ENCODE measurements around the gene IGFL2. TPM values are rescaled to one million over a fixed set of nuclear protein-coding genes. Genes with fewer than 3 reads are reported as not detected.

Gene IGFL2
- total and polyA plus RNA-seq, 10 of the 15 experiments (the other 5 are each of a cell fraction or from before 2014, with no cell fraction given), result 0.19 TPM; not detected in 9

- FAIRE-seq (no peak), DNase-seq (ENCODE audit: low read depth, low spot score) (no peak), ATAC-seq (no peak)
- H3K36me3 ChIP-seq (ENCODE audit: control insufficient read depth in 2 of 2, insufficient read depth in 2 of 2, low read length in 1 of 2), result no peaks in the 10 kb centered on the region
- H3K4me1 ChIP-seq (ENCODE audit: control insufficient read depth, insufficient read depth, low read length), result no peaks in the 10 kb centered on the region
- in situ Hi-C loops (cut with MboI) (no loop called here), intact Hi-C loops (cut with micrococcal nuclease; ENCODE audit: unreplicated experiment) (no loop called here)
- peaks cover 0 to 1% of the 10 kb centered on the region in 2 experiments; a peak in 3 of 4 replicates for H3K27me3 ChIP-seq (replicated peaks in 1 of 2; ENCODE audit: control insufficient read depth in 2 of 2, insufficient read depth in 2 of 2, low read length in 1 of 2)
- no peaks in the 10 kb centered on the region for H3K79me2 ChIP-seq (ENCODE audit: control insufficient read depth, insufficient read depth, low read length)
- BruUV-seq (replicated peaks), result no TSS peak
- no peaks in the 10 kb centered on the region for H3K9me3 ChIP-seq (replicated peaks; ENCODE audit: control insufficient read depth, insufficient read depth, low read length)
- ChIA-PET SMC1A (ENCODE audit: uncharacterized antibody, unreplicated experiment) (no interaction called here), POLR2A (no interaction called here), RAD21 (ENCODE audit: unreplicated experiment) (no interaction called here), CTCF (no interaction called here)
- no peak overlapping the region for H3K4me2 ChIP-seq (ENCODE audit: control insufficient read depth, insufficient read depth)
- no peak overlapping the region for H3K4me3 ChIP-seq
- 0% methylated on average over 1 of the region's 1 CpG for WGBS (ENCODE audit: insufficient coverage, insufficient replicate concordance, low lambda C conversion rate, missing lambda C conversion rate)
- no peaks in the 10 kb centered on the region for H4K20me1 ChIP-seq (ENCODE audit: control insufficient read depth, insufficient read depth)
- no peak overlapping the region for H3K9ac ChIP-seq (ENCODE audit: control insufficient read depth, insufficient read depth, low read length)
- TF ChIP-seq ASH2L (IDR thresholded peaks at IDR 0.05; ENCODE audit: borderline replicate concordance, low read depth), result no peak
- TF ChIP-seq RFX5 (IDR thresholded peaks at IDR 0.05; ENCODE audit: low read depth, low read length), result no peak
- TF ChIP-seq, protein P1, sequence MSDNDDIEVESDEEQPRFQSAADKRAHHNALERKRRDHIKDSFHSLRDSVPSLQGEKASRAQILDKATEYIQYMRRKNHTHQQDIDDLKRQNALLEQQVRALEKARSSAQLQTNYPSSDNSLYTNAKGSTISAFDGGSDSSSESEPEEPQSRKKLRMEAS (IDR thresholded peaks at IDR 0.05; ENCODE audit: low read depth, low read length), result no peak
- TF ChIP-seq FOXM1 (IDR thresholded peaks at IDR 0.05; ENCODE audit: low read depth, low read length), result no peak
- TF ChIP-seq, protein P2, sequence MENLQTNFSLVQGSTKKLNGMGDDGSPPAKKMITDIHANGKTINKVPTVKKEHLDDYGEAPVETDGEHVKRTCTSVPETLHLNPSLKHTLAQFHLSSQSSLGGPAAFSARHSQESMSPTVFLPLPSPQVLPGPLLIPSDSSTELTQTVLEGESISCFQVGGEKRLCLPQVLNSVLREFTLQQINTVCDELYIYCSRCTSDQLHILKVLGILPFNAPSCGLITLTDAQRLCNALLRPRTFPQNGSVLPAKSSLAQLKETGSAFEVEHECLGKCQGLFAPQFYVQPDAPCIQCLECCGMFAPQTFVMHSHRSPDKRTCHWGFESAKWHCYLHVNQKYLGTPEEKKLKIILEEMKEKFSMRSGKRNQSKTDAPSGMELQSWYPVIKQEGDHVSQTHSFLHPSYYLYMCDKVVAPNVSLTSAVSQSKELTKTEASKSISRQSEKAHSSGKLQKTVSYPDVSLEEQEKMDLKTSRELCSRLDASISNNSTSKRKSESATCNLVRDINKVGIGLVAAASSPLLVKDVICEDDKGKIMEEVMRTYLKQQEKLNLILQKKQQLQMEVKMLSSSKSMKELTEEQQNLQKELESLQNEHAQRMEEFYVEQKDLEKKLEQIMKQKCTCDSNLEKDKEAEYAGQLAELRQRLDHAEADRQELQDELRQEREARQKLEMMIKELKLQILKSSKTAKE (IDR thresholded peaks at IDR 0.05; ENCODE audit: low read depth, poor library complexity, severe bottlenecking), result no peak
- H3K27ac ChIP-seq (ENCODE audit: control insufficient read depth, insufficient read depth), result no peak overlapping the region
- no peak overlapping the region for H2AFZ ChIP-seq (ENCODE audit: control insufficient read depth, low read depth, low read length)
Measured at GRCh38 chr19:46209472-46209871, 61.4 kb downstream of the IGFL2 start.

DNA sequence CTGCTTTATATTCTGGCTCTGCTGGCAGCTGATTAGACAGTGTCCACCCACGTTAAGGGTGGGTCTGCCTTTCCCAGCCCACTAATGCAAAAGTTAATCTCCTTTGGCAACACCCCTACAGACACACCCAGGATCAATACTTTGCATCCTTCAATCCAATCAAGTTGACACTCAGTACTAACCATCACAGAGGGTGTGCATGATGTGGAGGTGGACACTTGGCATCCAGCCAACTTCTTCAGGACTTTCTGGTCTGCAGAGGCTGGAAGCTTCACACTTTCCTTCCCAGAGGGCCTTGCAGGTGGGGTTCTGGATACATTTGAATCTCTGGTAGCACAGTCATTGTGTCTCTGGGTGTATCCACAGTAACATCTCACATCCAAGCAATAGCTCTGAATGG lies 62.6 kb downstream of the IGFL2 start:
- Histone ChIP-seq H3K4me1 (ENCODE audit: control insufficient read depth, insufficient read depth, low read length) (no peaks in the 10 kb centered on the region), H4K20me1 (ENCODE audit: control insufficient read depth, insufficient read depth) (no peaks in the 10 kb centered on the region), H3K27ac (ENCODE audit: control insufficient read depth, insufficient read depth) (no peak overlapping the region), H3K79me2 (ENCODE audit: control insufficient read depth, insufficient read depth, low read length) (no peaks in the 10 kb centered on the region), H3K4me2 (ENCODE audit: control insufficient read depth, insufficient read depth) (no peak overlapping the region), H3K27me3 (replicated peaks in 1 of 2; ENCODE audit: control insufficient read depth in 2 of 2, insufficient read depth in 2 of 2, low read length in 1 of 2) (peaks cover 0 to 1% of the 10 kb centered on the region in 2 experiments; a peak in 3 of 4 replicates), H3K9ac (ENCODE audit: control insufficient read depth, insufficient read depth, low read length) (no peak overlapping the region), H3K4me3 (no peak overlapping the region), H2AFZ (ENCODE audit: control insufficient read depth, low read depth, low read length) (no peak overlapping the region), H3K36me3 (ENCODE audit: control insufficient read depth in 2 of 2, insufficient read depth in 2 of 2, low read length in 1 of 2) (no peaks in the 10 kb centered on the region), H3K9me3 (replicated peaks; ENCODE audit: control insufficient read depth, insufficient read depth, low read length) (no peaks in the 10 kb centered on the region)
- no TSS peak for BruUV-seq (replicated peaks)
- POLR2A ChIA-PET, result no interaction called here
- DNase-seq (ENCODE audit: low read depth, low spot score), result no peak
- SMC1A ChIA-PET (ENCODE audit: uncharacterized antibody, unreplicated experiment), result no interaction called here
- RAD21 ChIA-PET (ENCODE audit: unreplicated experiment), result no interaction called here
- CTCF ChIA-PET, result interaction anchor here (0.6 kb wide), 1 partner anchor 286 kb away, joined by 4 read pairs; no protein-coding TSS in a partner anchor
- WGBS (ENCODE audit: insufficient coverage, insufficient replicate concordance, low lambda C conversion rate, missing lambda C conversion rate), result 0% methylated on average over 1 of the region's 1 CpG
- intact Hi-C loops (cut with micrococcal nuclease; ENCODE audit: unreplicated experiment), result no loop called here
- FAIRE-seq, result no peak
- ATAC-seq, result no peak
- in situ Hi-C loops (cut with MboI), result no loop called here
- TF ChIP-seq CEBPB (IDR thresholded peaks at IDR 0.05; ENCODE audit: borderline replicate concordance in 1 of 2, low read depth in 2 of 2, low read length in 2 of 2) (no peak), PAX8 (IDR thresholded peaks at IDR 0.05) (no peak), SIN3A (IDR thresholded peaks at IDR 0.05; ENCODE audit: low read depth, low read length) (no peak), MTA3 (IDR thresholded peaks at IDR 0.05; ENCODE audit: borderline replicate concordance, low read length) (no peak), POLR2AphosphoS2 (IDR thresholded peaks at IDR 0.05; ENCODE audit: low read depth, low read length) (no peak)
- TF ChIP-seq, protein P3, sequence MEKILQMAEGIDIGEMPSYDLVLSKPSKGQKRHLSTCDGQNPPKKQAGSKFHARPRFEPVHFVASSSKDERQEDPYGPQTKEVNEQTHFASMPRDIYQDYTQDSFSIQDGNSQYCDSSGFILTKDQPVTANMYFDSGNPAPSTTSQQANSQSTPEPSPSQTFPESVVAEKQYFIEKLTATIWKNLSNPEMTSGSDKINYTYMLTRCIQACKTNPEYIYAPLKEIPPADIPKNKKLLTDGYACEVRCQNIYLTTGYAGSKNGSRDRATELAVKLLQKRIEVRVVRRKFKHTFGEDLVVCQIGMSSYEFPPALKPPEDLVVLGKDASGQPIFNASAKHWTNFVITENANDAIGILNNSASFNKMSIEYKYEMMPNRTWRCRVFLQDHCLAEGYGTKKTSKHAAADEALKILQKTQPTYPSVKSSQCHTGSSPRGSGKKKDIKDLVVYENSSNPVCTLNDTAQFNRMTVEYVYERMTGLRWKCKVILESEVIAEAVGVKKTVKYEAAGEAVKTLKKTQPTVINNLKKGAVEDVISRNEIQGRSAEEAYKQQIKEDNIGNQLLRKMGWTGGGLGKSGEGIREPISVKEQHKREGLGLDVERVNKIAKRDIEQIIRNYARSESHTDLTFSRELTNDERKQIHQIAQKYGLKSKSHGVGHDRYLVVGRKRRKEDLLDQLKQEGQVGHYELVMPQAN (conservative IDR thresholded peaks at IDR 0.05), result no peak
